Stimulated activated CD8-positive, alpha-beta memory T cell treated with anti-CD3 and anti-CD28 coated beads, Interleukin-15, amount 100 ng/mL, for 48 hours (primary cell): Measurements from ENCODE around the gene LZTS2.
A peak's percentile ranks its signal among the peaks of the same experiment; 100 is the strongest.

Experiments used
- DNase-seq, 2 donors: peaks; one replicate each; pipeline ENCODE4 v3.0.0-alpha.2; 2020; ENCODE audit warnings: low read depth in 2 of 2

LZTS2 gene

GRCh38 chr10:100998991-100999741 lies 442 bp upstream of the LZTS2 start:
- peak; percentile 55 to 63 for DNase-seq

- DNase-seq: no peak
Measured at GRCh38 chr10:101000127-101000914, 713 bp downstream of the LZTS2 start.

GRCh38 chr10:101000915-101001658 lies 1.5 kb downstream of the LZTS2 start:
- DNase-seq: no peak

- no peak for DNase-seq
Measured at GRCh38 chr10:101001659-101002035, 2.0 kb downstream of the LZTS2 start.

- DNase-seq: no peak
Measured at GRCh38 chr10:101002456-101002855, 2.8 kb downstream of the LZTS2 start.

- DNase-seq: no peak
Measured at GRCh38 chr10:101003639-101004206, 4.1 kb downstream of the LZTS2 start.

- no peak for DNase-seq
Measured at GRCh38 chr10:101005361-101005760, 5.8 kb downstream of the LZTS2 start.

- no peak for DNase-seq
Measured at GRCh38 chr10:101005869-101006567, 6.4 kb downstream of the LZTS2 start.

- DNase-seq: no peak
Measured at GRCh38 chr10:101006593-101007098, 7.0 kb downstream of the LZTS2 start.

- DNase-seq: no peak
Measured at GRCh38 chr10:101007099-101007711, 7.6 kb downstream of the LZTS2 start.

GRCh38 chr10:101007915-101008822 lies 8.6 kb downstream of the LZTS2 start:
- DNase-seq: no peak

GRCh38 chr10:101008823-101009423 lies 9.3 kb downstream of the LZTS2 start:
- no peak for DNase-seq

GRCh38 chr10:101010329-101010728 lies 10.7 kb downstream of the LZTS2 start:
- DNase-seq: no peak

- no peak for DNase-seq
Measured at GRCh38 chr10:101011517-101012423, 12.2 kb downstream of the LZTS2 start.

- peak; percentile 63 to 65 for DNase-seq
Measured at GRCh38 chr10:101012525-101013364, 13.1 kb downstream of the LZTS2 start.

GRCh38 chr10:101013365-101013825 lies 13.8 kb downstream of the LZTS2 start:
- no peak for DNase-seq

- no peak for DNase-seq
Measured at GRCh38 chr10:101014230-101014884, 14.7 kb downstream of the LZTS2 start.
